Urothelium cell line (cell line): Measurements from ENCODE around the gene COL27A1.

Experiments used
- DNase-seq: peaks from one replicate; pipeline ENCODE4 v3.0.0; 2011; ENCODE audit warnings: low spot score, mixed read lengths
- FAIRE-seq: peaks from 2 replicates; lab custom pipeline; 2011; peaks lifted over from hg19 to GRCh38; lab: Jason Lieb, UNC

Gene COL27A1

GRCh38 chr9:114220061-114220541 is 64.8 kb downstream of the COL27A1 start:
- FAIRE-seq: no peak
- DNase-seq: no peak

GRCh38 chr9:114221706-114222465 is 66.5 kb downstream of the COL27A1 start:
- FAIRE-seq (no peak), DNase-seq (no peak)

GRCh38 chr9:114223564-114224246 is 68.4 kb downstream of the COL27A1 start:
- DNase-seq: peak; percentile 60
- FAIRE-seq: peak; percentile 20

GRCh38 chr9:114224247-114224610 is 68.9 kb downstream of the COL27A1 start:
- FAIRE-seq (no peak), DNase-seq (peak; percentile 49)

- no peak for FAIRE-seq
- peak; percentile 26 for DNase-seq
Measured at GRCh38 chr9:114225561-114226212, 70.3 kb downstream of the COL27A1 start.

GRCh38 chr9:114226246-114227055 is 71.1 kb downstream of the COL27A1 start:
- FAIRE-seq: no peak
- DNase-seq: no peak

- DNase-seq: no peak
- no peak for FAIRE-seq
Measured at GRCh38 chr9:114227288-114228015, 72.1 kb downstream of the COL27A1 start.

- no peak for DNase-seq
- no peak for FAIRE-seq
Measured at GRCh38 chr9:114228016-114228808, 72.9 kb downstream of the COL27A1 start.

GRCh38 chr9:114229295-114229694 is 74.0 kb downstream of the COL27A1 start:
- FAIRE-seq (no peak), DNase-seq (no peak)

GRCh38 chr9:114230068-114230467 is 74.7 kb downstream of the COL27A1 start:
- DNase-seq: no peak
- FAIRE-seq: no peak

GRCh38 chr9:114231273-114231672 is 75.9 kb downstream of the COL27A1 start:
- FAIRE-seq: no peak
- no peak for DNase-seq

GRCh38 chr9:114231719-114232449 is 76.5 kb downstream of the COL27A1 start:
- FAIRE-seq (no peak), DNase-seq (no peak)

GRCh38 chr9:114233491-114234185 is 78.3 kb downstream of the COL27A1 start:
- DNase-seq (no peak), FAIRE-seq (no peak)

GRCh38 chr9:114235033-114235661 is 79.8 kb downstream of the COL27A1 start:
- FAIRE-seq: no peak
- DNase-seq: no peak

- FAIRE-seq (no peak), DNase-seq (no peak)
Measured at GRCh38 chr9:114236391-114237138, 81.2 kb downstream of the COL27A1 start.

- FAIRE-seq: no peak
- DNase-seq: no peak
Measured at GRCh38 chr9:114237247-114237646, 81.9 kb downstream of the COL27A1 start.

- DNase-seq (no peak), FAIRE-seq (no peak)
Measured at GRCh38 chr9:114237781-114238180, 82.4 kb downstream of the COL27A1 start.
